Endothelial cell of hepatic sinusoid (primary cell): ENCODE measurements around the gene GP1BB.
"Not testable (repeated sequence)": the region's sequence is repeated elsewhere in the genome, so short reads cannot be mapped to it uniquely, and the experiment has no call there.

Source experiments
- in situ Hi-C: cut with HindIII; loops from 2 replicates; pipeline ENCODE4 v1.10.0; 2017; ENCODE audit warnings: low sequenced_read_pairs

Gene GP1BB

GRCh38 chr22:19724927-19725661 lies 1.8 kb downstream of the GP1BB start:
- in situ Hi-C loops: no loop called here

GRCh38 chr22:19726064-19726788 lies 2.9 kb downstream of the GP1BB start:
- in situ Hi-C loops: not testable (repeated sequence)

- in situ Hi-C loops: no loop called here
Measured at GRCh38 chr22:19727310-19728150, 4.2 kb downstream of the GP1BB start.

- in situ Hi-C loops: no loop called here
Measured at GRCh38 chr22:19728271-19728670, 4.9 kb downstream of the GP1BB start.

- in situ Hi-C loops: no loop called here
Measured at GRCh38 chr22:19728836-19729235, 5.5 kb downstream of the GP1BB start.

GRCh38 chr22:19729507-19729906 lies 6.2 kb downstream of the GP1BB start:
- in situ Hi-C loops: no loop called here

GRCh38 chr22:19730198-19730597 lies 6.9 kb downstream of the GP1BB start:
- in situ Hi-C loops: no loop called here

- in situ Hi-C loops: no loop called here
Measured at GRCh38 chr22:19730655-19731360, 7.5 kb downstream of the GP1BB start.

- in situ Hi-C loops: no loop called here
Measured at GRCh38 chr22:19731361-19732135, 8.2 kb downstream of the GP1BB start.

GRCh38 chr22:19732403-19733113 lies 9.2 kb downstream of the GP1BB start:
- in situ Hi-C loops: no loop called here

GRCh38 chr22:19733755-19734154 lies 10.4 kb downstream of the GP1BB start:
- in situ Hi-C loops: no loop called here

GRCh38 chr22:19734163-19734562 lies 10.8 kb downstream of the GP1BB start:
- in situ Hi-C loops: no loop called here

GRCh38 chr22:19734837-19735382 lies 11.6 kb downstream of the GP1BB start:
- in situ Hi-C loops: no loop called here

GRCh38 chr22:19735665-19736510 lies 12.5 kb downstream of the GP1BB start:
- in situ Hi-C loops: no loop called here

- in situ Hi-C loops: no loop called here
Measured at GRCh38 chr22:19737846-19738663, 14.7 kb downstream of the GP1BB start.

GRCh38 chr22:19738664-19739447 lies 15.5 kb downstream of the GP1BB start:
- in situ Hi-C loops: no loop called here

- in situ Hi-C loops: no loop called here
Measured at GRCh38 chr22:19739448-19739895, 16.1 kb downstream of the GP1BB start.
